Measurements from ENCODE around the gene RAI1. TPM values are rescaled to one million over a fixed set of nuclear protein-coding genes. Genes with fewer than 3 reads are reported as not detected.

The RAI1 gene
- total and polyA plus RNA-seq, 2 of the 8 experiments (the other 6 are each of a cell fraction or from before 2014, with no cell fraction given), result 0.39 to 1.2 TPM

GRCh38 chr17:17860766-17861107 lies 179.5 kb downstream of the RAI1 start:
- POLR2A ChIA-PET (ENCODE audit: partially characterized antibody), result interaction anchor here (1.0 to 12.1 kb wide), 9 partner anchors 9 to 161 kb away, joined by 3 to 122 read pairs (median 4); partner anchors contain the start of gene SREBF1
- no peaks in the 10 kb centered on the region for H3K27me3 ChIP-seq (replicated peaks in 1 of 4; ENCODE audit: control insufficient read depth in 3 of 4, extremely low read depth in 1 of 4, insufficient read depth in 3 of 4, low read length in 3 of 4)
- DNase-seq (ENCODE audit: low read depth in 1 of 2, low spot score in 2 of 2), result no peak
- TF ChIP-seq RBBP5 (IDR thresholded peaks at IDR 0.05; ENCODE audit: borderline replicate concordance, low read depth, low read length) (no peak), EZH2 (IDR thresholded peaks at IDR 0.05; ENCODE audit: low read depth, low read length, severe bottlenecking) (no peak), NRF1 (IDR thresholded peaks at IDR 0.05; ENCODE audit: low read depth, low read length) (no peak), SP1 (IDR thresholded peaks at IDR 0.05; ENCODE audit: low read depth, low read length) (no peak), BCL11A (IDR thresholded peaks at IDR 0.05; ENCODE audit: low read depth in 2 of 2, low read length in 2 of 2) (no peak), CTCF (IDR thresholded peaks at IDR 0.05; ENCODE audit: control extremely low read depth in 1 of 3, insufficient read depth in 1 of 3, low read depth in 1 of 3, low read length in 3 of 3) (no peak), RAD21 (IDR thresholded peaks at IDR 0.05 in 1 of 2, conservative IDR thresholded peaks at IDR 0.05 in 1 of 2; ENCODE audit: low read depth in 2 of 2, low read length in 2 of 2) (no peak), CHD2 (IDR thresholded peaks at IDR 0.05; ENCODE audit: low read length) (no peak), RFX5 (IDR thresholded peaks at IDR 0.05; ENCODE audit: borderline replicate concordance, low read depth, low read length) (no peak), GTF2F1 (IDR thresholded peaks at IDR 0.05; ENCODE audit: borderline replicate concordance, low read depth, low read length) (no peak), CBX5 (IDR thresholded peaks at IDR 0.05; ENCODE audit: low read depth, low read length) (no peak)

More at GRCh38 chr17:17860766-17861107, 179.5 kb downstream of the RAI1 start:
- no peak overlapping the region for H2BK5ac ChIP-seq (ENCODE audit: low read depth, low read length)
- no peak overlapping the region for H4K8ac ChIP-seq (ENCODE audit: extremely low read depth, insufficient read depth, low read length)
- H3K56ac ChIP-seq (replicated peaks; ENCODE audit: insufficient read length, low read depth, low read length), result no peak overlapping the region
- H3K4me3 ChIP-seq (ENCODE audit: extremely low read depth in 1 of 4, insufficient read depth in 2 of 4, low read depth in 3 of 4, low read length in 4 of 4), result no peak overlapping the region
- H3K36me3 ChIP-seq (ENCODE audit: control insufficient read depth in 2 of 4, insufficient read depth in 4 of 4, low read length in 3 of 4), result no peaks in the 10 kb centered on the region
- 87% methylated on average over 5 of the region's 5 CpGs; no CpG with 5 or more reads in 1 of the 2 experiments for WGBS, 2 experiments (ENCODE audit: extremely low coverage in 1 of 2, insufficient coverage in 1 of 2, insufficient read length in 1 of 2, insufficient replicate concordance in 2 of 2, low coverage in 1 of 2, low lambda C conversion rate in 2 of 2, missing lambda C conversion rate in 1 of 2)
- no peak overlapping the region for H4K5ac ChIP-seq (ENCODE audit: insufficient read length, low read depth, low read length)
- H2BK20ac ChIP-seq (ENCODE audit: low read length), result peak overlapping the region; percentile 80; the same call in 1 of the 2 replicates
- no peak overlapping the region for H2AFZ ChIP-seq (ENCODE audit: low read length)
- H3K14ac ChIP-seq (ENCODE audit: insufficient read length), result no peak overlapping the region
- H3K79me1 ChIP-seq (ENCODE audit: low read depth, low read length), result no peaks in the 10 kb centered on the region
- H3K9ac ChIP-seq (replicated peaks in 1 of 4; ENCODE audit: extremely low read depth in 1 of 4, low read depth in 3 of 4, low read length in 3 of 4), result no peak overlapping the region
- H2BK12ac ChIP-seq (ENCODE audit: low read depth, low read length), result 0 out of 2 replicates have a peak overlapping the region, but pooled peaks have one; percentile 62
- H4K91ac ChIP-seq (replicated peaks; ENCODE audit: insufficient read length, low read length), result peak overlapping the region; percentile 29
- no peak overlapping the region for H3K4ac ChIP-seq (replicated peaks; ENCODE audit: insufficient read length, low read depth, low read length)
- no peaks in the 10 kb centered on the region for H3K79me2 ChIP-seq (ENCODE audit: control insufficient read depth in 1 of 2, insufficient read depth in 2 of 2, low read length in 2 of 2)
- no peak overlapping the region for H3K18ac ChIP-seq (ENCODE audit: extremely low read depth, low read length)
- H3K23me2 ChIP-seq (ENCODE audit: low read depth, low read length), result no peaks in the 10 kb centered on the region
- peaks cover 0 to 10% (median 2%) of the 10 kb centered on the region in 4 experiments; a peak in 2 of 7 replicates for H3K4me1 ChIP-seq (replicated peaks in 1 of 4; ENCODE audit: control insufficient read depth in 3 of 4, insufficient read depth in 4 of 4, low read length in 3 of 4)
- no peak overlapping the region for H2BK120ac ChIP-seq (replicated peaks; ENCODE audit: low read depth, low read length)
- H4K20me1 ChIP-seq (replicated peaks in 1 of 2; ENCODE audit: control insufficient read depth in 1 of 2, insufficient read depth in 2 of 2, low read length in 2 of 2), result no peaks in the 10 kb centered on the region
- CTCF ChIA-PET (ENCODE audit: partially characterized antibody), result interaction anchor here (0.8 to 26.2 kb wide), 35 partner anchors 9 to 219 kb away, joined by 3 to 404 read pairs (median 5); partner anchors contain the start of gene SREBF1
- H3K9me3 ChIP-seq (ENCODE audit: insufficient read depth in 2 of 2, low read depth in 1 of 2, low read length in 1 of 2), result no peaks in the 10 kb centered on the region
- H2AK5ac ChIP-seq (ENCODE audit: low read depth, low read length), result no peak overlapping the region
- no peak overlapping the region for H3K27ac ChIP-seq (ENCODE audit: low read depth, low read length)
- FAIRE-seq, result no peak
- H2BK15ac ChIP-seq (ENCODE audit: low read length), result peak overlapping the region; percentile 36; the same call in 1 of the 2 replicates
- H3K23ac ChIP-seq (ENCODE audit: insufficient read length), result no peak overlapping the region
- H3K4me2 ChIP-seq (ENCODE audit: insufficient read depth in 1 of 2, low read depth in 2 of 2, low read length in 2 of 2), result no peak overlapping the region

All from H1 (cell line).